ENCODE data around the gene SOBP. TPM values are rescaled to one million over a fixed set of nuclear protein-coding genes. Genes with fewer than 3 reads are reported as not detected.

SOBP gene
- total RNA-seq, 1 donor from 2014 or later = 16.4 TPM

DNA sequence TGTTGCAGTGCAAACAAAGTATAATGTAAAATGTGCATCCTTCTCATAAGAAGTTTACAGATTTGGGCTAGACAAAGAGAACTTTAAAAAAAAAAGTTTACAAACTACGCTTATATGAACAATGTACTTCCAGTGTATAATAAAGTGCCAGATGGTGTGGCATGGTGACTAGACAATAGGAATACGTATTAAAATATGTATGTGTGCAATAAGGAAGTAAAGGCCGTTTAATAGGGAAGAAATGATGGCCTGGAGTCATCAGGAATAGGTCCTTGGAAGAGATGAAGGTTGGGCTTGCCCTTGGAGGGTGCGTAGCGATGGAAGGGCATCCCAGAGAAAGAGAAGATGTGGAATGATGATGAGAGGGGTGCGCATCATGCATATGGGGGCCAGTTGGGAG lies 108.2 kb downstream of the SOBP start:
- intact Hi-C loops (cut with DNase I) = loop anchor here (5.0 kb wide), 2 partner anchors 34 to 106 kb away; partner anchors contain the start of gene SOBP
- ATAC-seq (no peak), DNase-seq (ENCODE audit: missing footprints) (no peak)

DNA sequence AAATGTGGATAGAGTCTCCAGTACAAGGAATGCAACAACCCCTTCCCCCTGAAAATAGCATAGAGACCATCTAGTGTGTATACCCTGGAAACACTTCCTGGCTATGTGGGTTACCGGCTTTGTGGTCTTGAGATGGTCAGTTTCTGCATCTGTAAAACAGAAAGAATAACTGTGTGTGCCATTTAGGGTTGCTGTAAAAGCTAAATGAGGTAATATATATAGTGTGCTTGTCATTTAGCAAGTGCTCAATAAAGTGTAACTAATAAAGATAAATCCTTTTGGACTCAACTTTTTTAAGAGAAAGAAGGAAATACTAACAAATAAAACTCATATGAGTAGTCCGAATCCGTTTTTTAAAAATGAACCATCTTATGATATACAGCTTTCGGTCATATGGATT lies 109.1 kb downstream of the SOBP start:
- ATAC-seq (no peak), DNase-seq (ENCODE audit: missing footprints) (no peak)
- intact Hi-C loops (cut with DNase I) = loop anchor here (5.0 kb wide), 2 partner anchors 33 to 107 kb away; partner anchors contain the start of gene SOBP

DNA sequence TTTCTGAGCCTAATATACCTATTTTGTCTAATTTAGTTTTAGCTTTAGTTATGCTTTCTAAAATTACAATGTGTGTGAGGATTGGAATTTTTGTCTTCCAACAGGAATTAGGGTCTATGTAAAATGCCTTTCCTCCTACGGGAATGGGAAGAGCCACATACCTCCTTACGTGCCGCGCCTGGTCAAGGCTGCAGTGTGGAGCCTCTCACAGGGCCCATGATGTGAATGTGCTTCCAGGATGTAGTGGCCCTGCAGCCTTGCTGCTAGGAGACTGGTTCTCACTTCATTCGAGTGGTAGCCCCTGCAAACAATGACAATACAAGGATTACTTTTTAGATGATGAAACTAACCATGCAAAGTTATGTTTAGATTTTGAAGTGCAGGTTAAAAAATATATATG lies 110.2 kb downstream of the SOBP start:
- no peak for DNase-seq (ENCODE audit: missing footprints)
- intact Hi-C loops (cut with DNase I) = no loop called here
- ATAC-seq = no peak

DNA sequence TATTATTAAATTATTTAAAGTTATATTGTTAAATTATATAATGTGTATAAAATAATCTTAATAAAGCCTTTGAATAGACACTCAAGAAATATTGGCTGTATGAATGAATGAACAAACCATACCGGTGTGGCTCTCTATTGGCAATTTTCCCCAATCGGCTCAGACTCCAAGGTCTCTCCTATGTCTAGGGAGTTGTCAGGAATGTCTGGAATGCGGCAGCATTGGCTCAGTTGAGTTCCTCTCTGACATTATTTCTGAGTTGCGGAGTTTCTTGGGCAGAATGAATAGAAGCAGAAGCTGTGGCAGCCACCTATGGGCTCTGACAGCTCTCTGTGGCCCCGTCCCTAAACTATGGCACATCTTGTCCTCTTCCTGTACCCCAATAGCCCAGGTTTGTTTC lies 111.0 kb downstream of the SOBP start:
- intact Hi-C loops (cut with DNase I) = no loop called here
- DNase-seq (ENCODE audit: missing footprints) (no peak), ATAC-seq (peak; percentile 41)

DNA sequence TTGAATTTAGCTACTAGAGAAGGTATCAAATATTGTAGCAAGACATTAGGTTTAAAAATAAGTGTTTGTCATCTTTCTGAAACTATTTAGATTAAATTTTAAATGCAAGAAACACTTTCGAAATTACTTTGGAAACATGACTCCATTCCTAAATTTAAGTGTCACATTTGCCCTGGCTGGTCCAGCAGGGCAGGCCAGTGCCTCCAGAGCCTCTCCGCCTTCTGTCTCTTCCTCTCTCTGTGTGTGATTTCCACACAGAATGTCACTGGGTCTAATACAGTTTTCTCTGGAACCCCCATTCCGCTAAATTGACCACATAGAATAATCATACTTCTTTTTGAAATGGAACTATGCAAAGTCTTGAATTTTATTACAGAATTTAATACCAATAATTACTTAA lies 111.5 kb downstream of the SOBP start:
- intact Hi-C loops (cut with DNase I) = no loop called here
- ATAC-seq = no peak
- DNase-seq (ENCODE audit: missing footprints) = no peak

DNA sequence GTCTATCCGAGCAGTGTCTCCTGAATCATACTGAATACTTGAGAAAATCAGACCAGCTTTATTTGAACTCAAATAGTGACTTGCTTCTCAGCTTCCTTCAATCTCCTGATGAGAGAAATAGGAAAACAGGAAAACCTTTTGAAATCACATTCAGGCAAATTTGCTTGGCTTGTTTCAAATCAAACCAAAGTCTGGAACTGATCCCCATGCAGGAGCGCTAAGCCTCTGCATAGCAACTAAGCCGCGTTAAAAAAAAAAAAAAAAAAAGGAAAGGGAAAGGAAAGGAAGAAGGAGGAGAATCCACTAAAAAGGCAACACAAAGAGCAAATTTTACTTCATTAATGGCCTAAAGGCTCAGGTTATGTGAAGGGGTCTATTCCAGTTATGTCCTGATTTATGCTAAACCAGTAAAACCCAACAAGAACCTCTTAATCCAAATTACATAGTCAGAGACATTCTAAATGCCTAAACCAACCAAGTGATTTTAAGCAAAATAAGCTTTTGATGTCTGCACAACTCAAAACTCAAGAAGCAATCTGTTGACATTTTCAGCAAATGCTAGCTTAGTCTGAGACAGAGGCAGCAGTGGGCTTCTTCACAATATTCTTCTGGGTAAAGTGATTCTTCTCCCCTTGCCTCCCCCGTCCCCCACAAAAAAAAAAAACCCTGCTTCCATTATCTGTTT lies 112.5 kb downstream of the SOBP start:
- DNase-seq (ENCODE audit: missing footprints) (no peak), ATAC-seq (no peak)
- intact Hi-C loops (cut with DNase I) = no loop called here

DNA sequence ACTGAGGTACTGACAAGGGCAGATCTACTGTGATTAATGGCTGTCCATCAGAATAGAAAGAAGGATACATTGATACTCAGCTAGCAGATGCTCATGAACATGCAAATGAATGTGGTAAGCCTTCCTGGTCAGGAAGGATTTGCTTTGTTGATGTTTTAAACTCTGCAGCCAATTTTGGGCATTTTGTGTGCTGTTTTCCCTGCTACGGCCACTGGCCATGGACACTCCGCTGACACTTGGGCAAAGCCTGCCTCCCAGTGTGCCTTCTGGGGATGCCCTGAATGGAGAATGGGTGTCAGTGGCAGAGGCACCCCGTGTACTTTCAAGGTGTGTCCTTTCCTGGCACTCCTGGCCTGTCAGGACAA lies 113.1 kb downstream of the SOBP start:
- ATAC-seq (no peak), DNase-seq (ENCODE audit: missing footprints) (no peak)
- intact Hi-C loops (cut with DNase I) = no loop called here

DNA sequence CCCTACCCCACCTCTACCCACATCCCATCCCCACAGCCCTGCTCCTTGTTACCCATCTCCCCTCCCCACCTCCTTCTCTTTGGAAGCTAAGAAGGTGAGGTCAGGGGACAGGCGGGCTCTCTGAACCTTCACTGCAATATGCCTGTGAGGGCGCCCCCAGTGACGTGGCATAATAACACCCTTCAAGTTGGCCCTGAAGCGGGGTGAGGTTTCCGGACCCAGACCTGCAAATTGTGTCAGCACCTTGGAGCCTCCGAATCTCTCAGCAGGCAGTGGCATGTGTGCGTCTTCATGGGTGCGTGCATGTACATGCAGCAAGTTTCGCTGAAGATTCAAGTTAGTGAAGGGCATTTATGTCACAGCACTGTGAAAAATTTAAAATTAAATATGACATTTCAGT lies 114.6 kb downstream of the SOBP start:
- no peak for ATAC-seq
- DNase-seq (ENCODE audit: missing footprints) = no peak

DNA sequence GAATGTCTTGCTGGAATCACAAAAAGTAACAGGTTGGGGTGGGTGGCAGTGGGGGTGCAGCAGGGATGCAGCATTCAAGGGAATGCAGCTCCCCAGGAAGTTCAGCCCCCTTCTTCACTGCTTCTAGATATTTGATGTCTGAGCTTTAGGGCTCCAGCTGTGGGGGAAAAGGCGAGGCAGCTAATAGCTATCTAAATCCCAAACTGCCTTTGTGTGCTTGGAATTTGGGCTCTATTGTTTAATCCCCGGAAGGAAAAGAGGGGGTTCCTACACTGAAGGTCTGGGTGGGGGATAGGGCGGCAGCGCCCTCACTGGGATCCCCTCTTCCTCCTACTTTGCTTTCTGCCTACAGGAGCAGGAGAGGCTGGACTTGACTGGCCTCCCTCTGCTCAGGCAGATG lies 116.5 kb downstream of the SOBP start:
- intact Hi-C loops (cut with DNase I) = loop anchor here (5.0 kb wide), 1 partner anchor 36 kb away; no protein-coding TSS in a partner anchor
- ATAC-seq (no peak), DNase-seq (ENCODE audit: missing footprints) (no peak)

More for the DNA sequence above, 114.6 kb downstream of the SOBP start:
- intact Hi-C loops (cut with DNase I) = no loop called here

DNA sequence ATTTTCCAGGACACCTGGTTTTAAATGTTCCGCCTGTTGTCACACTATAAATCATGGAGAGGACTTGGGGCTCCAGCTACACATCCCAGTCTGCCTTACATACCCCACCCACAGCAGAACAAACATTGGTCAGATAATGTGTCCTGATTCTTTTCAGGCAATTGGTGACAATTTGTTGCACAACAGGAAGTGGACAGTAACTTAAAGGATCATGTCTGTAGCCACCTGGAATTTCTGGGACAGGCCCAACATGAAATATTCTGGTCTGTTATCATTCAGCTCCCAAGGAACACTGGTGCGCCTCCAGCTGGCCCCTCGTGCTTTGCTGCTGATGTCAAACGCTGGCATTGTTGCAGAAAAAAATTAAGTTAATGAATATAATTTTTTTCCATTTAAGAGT lies 117.2 kb downstream of the SOBP start:
- peak; percentile 77 for DNase-seq (ENCODE audit: missing footprints)
- peak; percentile 70 for ATAC-seq
- intact Hi-C loops (cut with DNase I) = loop anchor here (5.0 kb wide), 1 partner anchor 35 kb away; no protein-coding TSS in a partner anchor

DNA sequence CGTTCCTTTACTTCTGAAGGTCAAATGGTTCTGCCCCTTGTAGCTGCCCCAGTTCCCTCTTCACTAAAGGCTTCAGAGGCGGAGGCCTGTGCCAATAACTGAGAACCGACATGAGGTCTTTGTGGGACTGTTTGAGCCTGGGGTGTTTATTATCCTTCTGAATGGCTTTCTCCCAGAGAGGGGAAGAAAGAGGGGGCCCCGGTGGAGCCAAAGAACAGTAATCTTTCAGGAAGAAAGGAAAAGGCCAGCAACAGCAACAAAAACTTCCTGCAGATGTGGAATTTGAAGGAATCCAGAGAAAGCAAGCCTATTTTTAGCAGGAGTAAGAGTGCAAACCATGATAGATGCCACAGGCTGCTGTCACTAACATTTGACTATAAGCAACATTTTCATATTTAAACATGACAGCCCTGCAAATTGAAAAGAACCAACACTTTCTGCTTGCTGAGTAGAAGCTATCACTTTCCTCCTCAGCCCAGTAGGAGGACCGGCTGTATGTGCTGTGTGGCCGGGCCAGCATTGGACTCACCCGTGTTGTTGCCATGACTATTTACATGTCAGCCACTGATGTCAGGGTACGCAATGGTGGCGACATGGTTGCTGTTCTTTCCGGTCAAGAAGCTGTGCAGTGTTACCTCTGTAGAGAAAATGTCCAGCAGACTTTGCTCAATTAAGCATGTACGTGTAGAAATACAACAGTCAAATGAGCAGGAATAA lies 121.3 kb downstream of the SOBP start:
- no peak for ATAC-seq

DNA sequence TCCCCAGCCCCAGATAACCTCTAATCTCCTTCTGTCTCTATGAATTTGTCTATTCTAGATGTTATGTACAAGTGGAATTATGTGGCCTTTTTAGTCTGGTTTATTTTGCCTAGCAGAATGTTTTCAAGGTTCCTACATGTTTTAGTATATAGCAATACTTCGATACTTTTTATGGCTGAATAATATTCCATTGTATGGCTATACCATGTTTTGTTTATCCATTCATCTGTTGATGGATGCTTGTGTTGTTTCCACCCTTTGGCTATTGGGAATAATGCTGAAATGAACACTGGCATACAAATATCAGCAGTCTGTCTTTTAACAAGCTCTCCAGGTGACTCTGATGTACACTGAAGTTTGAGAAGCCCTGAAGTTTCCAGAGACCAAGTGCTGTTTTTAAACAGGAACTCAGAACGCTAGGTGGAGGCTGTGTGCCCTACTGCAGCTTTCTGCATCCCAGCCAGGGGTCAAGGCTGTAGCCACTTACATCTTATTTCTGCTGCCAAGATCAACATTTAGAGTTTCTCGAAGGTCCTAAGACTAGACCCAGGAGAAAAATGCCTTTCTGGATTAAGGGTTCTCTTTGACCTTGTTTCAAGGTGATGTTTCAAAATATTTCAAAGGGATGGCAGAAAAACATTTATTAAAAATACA lies 123.0 kb downstream of the SOBP start:
- DNase-seq (ENCODE audit: missing footprints) (no peak), ATAC-seq (no peak)
- intact Hi-C loops (cut with DNase I) = no loop called here

More for the DNA sequence above, 121.3 kb downstream of the SOBP start:
- intact Hi-C loops (cut with DNase I) = no loop called here
- DNase-seq (ENCODE audit: missing footprints) = no peak

DNA sequence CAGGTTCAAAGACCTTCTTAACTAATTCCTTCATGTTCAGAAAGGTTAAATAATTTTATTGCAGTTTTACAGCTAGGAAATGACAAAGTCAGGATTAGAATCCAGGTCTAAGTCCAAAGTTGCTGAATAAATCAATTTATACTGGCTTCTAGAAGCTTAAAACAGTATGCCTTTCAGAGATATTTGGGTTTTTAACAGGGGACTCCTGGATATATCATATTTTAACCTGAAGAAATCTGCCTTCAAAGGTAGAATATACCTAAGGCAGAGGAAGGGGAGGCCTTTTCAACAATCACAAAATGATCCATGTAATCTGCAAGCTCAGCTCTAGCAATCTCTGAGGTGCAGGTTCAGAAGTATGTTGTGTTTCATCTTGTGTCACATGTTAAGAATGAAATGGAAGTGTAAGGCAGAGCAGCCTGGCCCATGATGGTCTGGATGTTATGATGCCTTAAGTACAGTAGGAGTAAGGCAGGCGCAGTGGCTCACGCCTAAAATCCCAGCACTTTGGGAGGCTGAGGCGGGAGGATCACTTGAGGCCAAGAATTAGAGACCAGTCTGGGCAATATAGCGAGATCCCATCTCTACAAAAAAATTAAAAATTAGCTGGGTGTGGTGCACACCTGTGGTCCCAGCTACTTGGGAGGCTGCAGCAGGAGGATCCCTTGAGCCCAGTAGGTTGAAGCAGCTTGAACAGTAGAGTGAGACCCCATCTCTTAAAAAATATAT lies 123.9 kb downstream of the SOBP start:
- no peak for DNase-seq (ENCODE audit: missing footprints)
- intact Hi-C loops (cut with DNase I) = no loop called here
- ATAC-seq = no peak

DNA sequence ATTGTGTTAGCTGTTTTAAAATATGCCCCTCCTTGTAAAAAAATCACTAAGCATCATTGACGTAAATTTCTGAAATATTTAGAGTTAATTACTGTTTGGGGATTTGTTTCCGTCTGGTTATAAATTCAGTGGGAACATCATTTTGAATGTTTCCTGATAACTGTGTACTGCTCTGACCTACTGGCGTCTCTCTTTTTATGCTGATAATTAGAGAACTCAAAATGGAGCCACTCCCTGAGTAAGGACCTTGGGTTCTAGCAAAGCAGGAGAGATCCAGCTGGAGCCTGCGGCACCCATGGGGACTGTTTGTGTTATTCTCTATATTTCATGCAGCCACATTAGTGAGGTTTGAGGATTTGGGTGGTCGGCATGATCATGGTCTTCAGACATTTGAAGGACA lies 124.9 kb downstream of the SOBP start:
- peak; percentile 40 for ATAC-seq
- intact Hi-C loops (cut with DNase I) = no loop called here
- no peak for DNase-seq (ENCODE audit: missing footprints)

DNA sequence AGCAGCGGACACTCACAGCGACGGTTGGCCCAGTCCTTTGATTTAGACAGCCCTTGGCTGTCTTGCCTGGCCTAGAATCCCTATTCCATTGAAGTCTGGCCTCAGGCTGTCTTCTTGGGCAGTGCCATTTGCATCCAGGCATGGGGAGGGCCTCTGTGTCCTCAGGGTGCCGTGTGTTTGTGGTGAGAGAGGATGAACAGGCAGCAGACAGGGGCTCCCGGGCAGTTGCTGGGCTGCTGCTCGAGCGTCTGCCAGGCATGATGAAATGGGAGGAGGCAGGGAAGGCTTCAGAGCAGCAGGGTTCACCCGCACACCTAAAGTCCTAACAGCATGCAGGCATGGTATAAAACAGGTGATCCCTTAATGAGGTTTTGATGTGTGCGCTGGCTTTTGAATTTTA lies 126.9 kb downstream of the SOBP start:
- intact Hi-C loops (cut with DNase I) = no loop called here
- no peak for ATAC-seq
- DNase-seq (ENCODE audit: missing footprints) = no peak

DNA sequence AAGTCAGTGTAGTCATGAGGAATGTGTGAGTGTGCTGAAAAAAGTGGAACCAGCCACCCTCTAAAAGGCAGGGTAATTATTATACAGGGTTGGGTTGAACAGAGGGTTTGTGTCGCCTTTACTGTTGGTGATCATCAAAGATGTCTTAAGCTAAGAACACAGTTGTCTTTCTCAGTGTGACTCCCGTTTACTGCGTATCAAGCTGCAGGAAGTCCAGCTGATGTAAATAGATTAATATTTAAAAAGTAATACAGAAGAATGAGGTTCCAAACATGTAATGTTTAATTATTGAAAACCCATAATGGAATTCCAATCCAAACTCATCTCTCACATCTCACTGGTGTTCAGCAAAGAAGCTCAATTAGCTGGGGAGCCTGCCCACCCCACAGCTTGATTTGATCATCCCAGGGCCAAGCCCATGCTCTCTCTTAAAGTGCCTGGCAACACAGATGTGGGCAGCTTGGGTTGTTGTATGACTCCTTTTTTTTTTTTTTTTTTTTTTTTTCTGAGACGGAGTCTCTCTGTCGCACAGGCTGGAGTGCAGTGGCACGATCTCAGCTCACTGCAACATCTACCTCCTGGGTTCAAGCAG lies 127.5 kb downstream of the SOBP start:
- ATAC-seq (no peak), DNase-seq (ENCODE audit: missing footprints) (no peak)
- intact Hi-C loops (cut with DNase I) = no loop called here

DNA sequence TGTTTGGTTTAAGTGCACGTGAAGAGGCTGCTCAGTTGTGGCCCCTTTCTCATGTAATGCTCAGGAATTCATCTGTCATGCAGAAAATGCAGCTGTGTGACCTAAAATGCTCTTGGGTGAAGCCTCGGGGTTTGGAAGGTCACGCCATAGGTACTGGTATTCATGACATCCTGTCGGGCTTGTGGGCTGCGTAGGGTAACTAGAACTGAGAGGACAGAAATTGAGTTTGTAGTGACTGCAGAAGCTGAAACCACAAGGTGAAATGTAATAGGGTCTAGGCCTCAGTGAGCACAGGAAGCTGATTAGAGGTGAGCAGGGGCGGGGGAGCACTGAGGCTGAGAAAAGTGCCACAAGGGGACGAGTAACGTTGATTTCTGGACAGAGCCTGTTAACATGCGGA lies 128.8 kb downstream of the SOBP start:
- DNase-seq (ENCODE audit: missing footprints) = no peak
- intact Hi-C loops (cut with DNase I) = no loop called here
- no peak for ATAC-seq

DNA sequence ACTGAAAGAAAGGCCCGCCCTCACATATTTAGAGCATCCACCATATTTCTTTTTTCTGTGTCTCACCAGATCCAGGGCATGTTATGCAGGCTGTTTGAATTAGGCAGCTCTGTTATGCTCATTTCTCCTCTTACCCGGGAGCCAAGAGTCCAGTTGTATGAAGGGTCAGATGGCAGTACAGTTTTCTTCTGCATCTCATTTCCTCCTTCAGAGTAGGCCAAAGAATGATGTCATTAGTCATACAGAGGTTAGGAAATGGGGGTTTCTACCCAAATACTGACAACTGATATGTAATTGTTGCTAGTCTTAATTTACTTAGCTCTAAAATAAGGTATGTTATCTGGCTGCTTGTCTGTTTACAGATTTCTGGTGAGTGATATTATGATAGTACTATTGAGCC lies 130.8 kb downstream of the SOBP start:
- no peak for ATAC-seq
- DNase-seq (ENCODE audit: missing footprints) = no peak
- intact Hi-C loops (cut with DNase I) = no loop called here
